Transverse colon (tissue), 4 donors: ENCODE data around the gene OXCT2. TPM values are rescaled to one million over a fixed set of nuclear protein-coding genes. Genes with fewer than 3 reads are reported as not detected.
A peak's percentile ranks its signal among the peaks of the same experiment; 100 is the strongest.

Experiments used
- DNase-seq: peaks from one replicate; pipeline ENCODE4 v3.0.0-alpha.2; 2019
- H3K27ac ChIP-seq, 4 donors: fragments of 200-600 bp; sonication (generic); 2 replicates each; pipeline ENCODE4 v1.5.1; 2016 to 2018; ENCODE audit warnings: inconsistent platforms in 4 of 4
- H3K27me3 ChIP-seq: fragments of 200-600 bp; sonication (generic); 2 replicates; pipeline ENCODE4 v1.5.1; 2017; ENCODE audit warnings: inconsistent platforms
- H3K36me3 ChIP-seq, 4 donors: fragments of 200-600 bp; sonication (generic); 2 replicates each; pipeline ENCODE4 v1.5.1; 2017 to 2019; ENCODE audit warnings: inconsistent platforms in 4 of 4
- H3K4me1 ChIP-seq, 4 donors: fragments of 200-600 bp; sonication (generic); 2 replicates each; pipeline ENCODE4 v1.5.1; 2017 to 2020; ENCODE audit warnings: inconsistent platforms in 4 of 4
- H3K4me3 ChIP-seq, 4 donors: fragments of 200-600 bp; sonication (generic); 1 replicate in 1 of 4; 2 replicates in 3 of 4; pipeline versions ENCODE4 v1.5.1 to v1.6.1; 2017 to 2019; ENCODE audit warnings: inconsistent platforms in 4 of 4
- H3K9me3 ChIP-seq, 2 donors: fragments of 200-600 bp; sonication (generic); 2 replicates each; pipeline ENCODE4 v1.5.1; 2017 to 2019; ENCODE audit warnings: inconsistent platforms in 2 of 2
- CTCF ChIP-seq, 5 experiments: fragments of 200-600 bp in 3 of 5; fragments of 450-650 bp in 2 of 5; sonication (generic) in 3 of 5; IDR thresholded peaks; 1 replicate in 2 of 5; 2 replicates in 3 of 5; pipeline ENCODE4 v1.5.1; 2016 to 2017; ENCODE audit warnings: antibody characterized with exemption in 5 of 5, inconsistent platforms in 3 of 5, mild to moderate bottlenecking in 2 of 5, moderate library complexity in 1 of 5
- EP300 ChIP-seq: sonication (generic); formaldehyde crosslinking; IDR thresholded peaks from one replicate; pipeline ENCODE4 v1.6.1; 2017; ENCODE audit warnings: antibody characterized with exemption, low read depth
- POLR2A ChIP-seq: fragments of 450-650 bp; IDR thresholded peaks from one replicate; pipeline ENCODE4 v1.6.1; 2016; ENCODE audit warnings: antibody characterized with exemption, mild to moderate bottlenecking, moderate library complexity
- POLR2AphosphoS5 ChIP-seq, 3 donors: sonication (generic); formaldehyde crosslinking; IDR thresholded peaks; one replicate each; pipeline ENCODE4 v1.6.1; 2016; ENCODE audit warnings: antibody characterized with exemption in 3 of 3
- WGBS, 2 donors: methylation state at CpG; one replicate each; pipeline ENCODE4 v1.1.5; 2018; ENCODE audit warnings: low coverage in 1 of 2; 5-methylcytosine and 5-hydroxymethylcytosine counted together
- in situ Hi-C, 4 donors: fragments of 200-750 bp; cut with MboI; loops; one replicate each; pipeline versions ENCODE4 v1.15.0 to v1.15.1; 2017; ENCODE audit warnings: low sequenced_read_pairs in 3 of 4, low pct_ligation_motif_present in 1 of 4, low pct_unique_long_range_greater_than_20kb in 1 of 4
- intact Hi-C: fragments of 100-400 bp; cut with DNase I; formaldehyde crosslinking; loops from one replicate; pipeline ENCODE4 v1.15.1; 2023; ENCODE audit warnings: low total_unique reads
- total RNA-seq, 4 donors: library from RNA; depleted of rRNA; stranded (reverse); fragments of >200 nt; gene quantifications; one replicate each; pipeline ENCODE4 v1.1.0, GENCODE V29; 2016

The OXCT2 gene
- total RNA-seq, 4 donors from 2014 or later = 0.40 to 10.8 (median 6.2) TPM

- TF ChIP-seq POLR2A = no peak
- no peak for TF ChIP-seq CTCF (IDR thresholded peaks at IDR 0.05)
- TF ChIP-seq EP300 = no peak
- no peak for TF ChIP-seq POLR2AphosphoS5 (IDR thresholded peaks at IDR 0.05)
- no peaks in the 10 kb centered on the region for H3K27me3 ChIP-seq
- in situ Hi-C loops (no loop called here), intact Hi-C loops (no loop called here)
- peaks cover 0 to under 1% (median 0%) of the 10 kb centered on the region in 4 donors for H3K4me1 ChIP-seq
- H3K9me3 ChIP-seq = no peaks in the 10 kb centered on the region
- 96% methylated on average over 16 of the region's 16 CpGs; no CpG with 5 or more reads in 1 of the 2 donors for WGBS, 2 donors
- H3K4me3 ChIP-seq = no peak overlapping the region
- H3K27ac ChIP-seq = no peak overlapping the region
- no peak for DNase-seq
- peaks cover 0 to 79% (median 31%) of the 10 kb centered on the region in 4 donors for H3K36me3 ChIP-seq
Measured at GRCh38 chr1:39745016-39745670, 26.0 kb downstream of the OXCT2 start.

- in situ Hi-C loops (no loop called here), intact Hi-C loops (no loop called here)
- H3K4me1 ChIP-seq = peaks cover 0 to 16% (median 9%) of the 10 kb centered on the region in 4 donors
- peaks cover 23% of the 10 kb centered on the region for H3K27me3 ChIP-seq
- 2 to 14% methylated on average over 9 to 52 of the region's 52 CpGs for WGBS, 2 donors
- peak; percentile 17 to 66 (median 64) for TF ChIP-seq POLR2AphosphoS5 (IDR thresholded peaks at IDR 0.05)
- no peak for TF ChIP-seq CTCF (IDR thresholded peaks at IDR 0.05)
- peak; percentile 60 for TF ChIP-seq POLR2A
- TF ChIP-seq EP300 = no peak
- peak within 1 kb of the TSS; percentile 56 to 94 (median 82) for H3K4me3 ChIP-seq
- peak within 1 kb of the TSS; percentile 76 to 85 (median 82) for H3K27ac ChIP-seq
- H3K9me3 ChIP-seq = no peaks in the 10 kb centered on the region
- H3K36me3 ChIP-seq = peaks cover 0 to 23% (median 3%) of the 10 kb centered on the region in 4 donors
- DNase-seq = peak; percentile 96
Measured at GRCh38 chr1:39738622-39739366, 32.4 kb downstream of the OXCT2 start, which contains the start of gene PPIE. PPIE (plus strand) TSS chr1:39738882; CDS start chr1:39738901, 19 bp downstream.

GRCh38 chr1:39737546-39738169 is 33.5 kb downstream of the OXCT2 start:
- H3K36me3 ChIP-seq = peaks cover 0 to 12% (median 0%) of the 10 kb centered on the region in 4 donors
- no peak for TF ChIP-seq CTCF (IDR thresholded peaks at IDR 0.05)
- no peak for TF ChIP-seq POLR2AphosphoS5 (IDR thresholded peaks at IDR 0.05)
- TF ChIP-seq EP300 = no peak
- no peak for TF ChIP-seq POLR2A
- intact Hi-C loops = no loop called here
- H3K9me3 ChIP-seq = no peaks in the 10 kb centered on the region
- no peak overlapping the region for H3K4me3 ChIP-seq
- WGBS, 2 donors = 76 to 81% methylated on average over 2 to 9 of the region's 9 CpGs
- no peak overlapping the region for H3K27ac ChIP-seq
- in situ Hi-C loops = no loop called here
- peaks cover 34% of the 10 kb centered on the region for H3K27me3 ChIP-seq
- peaks cover 0 to 16% (median 9%) of the 10 kb centered on the region in 4 donors for H3K4me1 ChIP-seq
- no peak for DNase-seq

- Histone ChIP-seq H3K27ac (no peak overlapping the region), H3K4me1 (peaks cover 0 to 16% (median 9%) of the 10 kb centered on the region in 4 donors), H3K4me3 (no peak overlapping the region), H3K9me3 (no peaks in the 10 kb centered on the region), H3K27me3 (peaks cover 51% of the 10 kb centered on the region), H3K36me3 (no peaks in the 10 kb centered on the region)
- 60 to 66% methylated on average over 1 to 3 of the region's 3 CpGs for WGBS, 2 donors
- DNase-seq = no peak
- no peak for TF ChIP-seq POLR2A
- in situ Hi-C loops (no loop called here), intact Hi-C loops (no loop called here)
Measured at GRCh38 chr1:39735731-39736130, 35.4 kb downstream of the OXCT2 start.
